Measurements from ENCODE around the gene NPY2R.

Gene NPY2R

GRCh38 chr4:155249016-155249566 is 40.7 kb downstream of the NPY2R start:
- Histone ChIP-seq H3K36me3 (ENCODE audit: insufficient read depth, low read length) (no peaks in the 10 kb centered on the region), H3K9me3 (ENCODE audit: insufficient read depth, low read depth, low read length) (no peaks in the 10 kb centered on the region), H3K4me3 (ENCODE audit: low read length) (no peak overlapping the region), H3K4me1 (ENCODE audit: insufficient read depth, low read length) (peaks cover 19% of the 10 kb centered on the region), H3K9ac (ENCODE audit: low read depth, low read length) (no peak overlapping the region), H3K27me3 (ENCODE audit: insufficient read depth, low read length) (no peaks in the 10 kb centered on the region), H3K27ac (ENCODE audit: low read depth, low read length) (no peak overlapping the region)
- WGBS, result 85% methylated on average over 7 of the region's 8 CpGs

- WGBS, result 100% methylated on average over 1 of the region's 1 CpG
- Histone ChIP-seq H3K36me3 (ENCODE audit: insufficient read depth, low read length) (no peaks in the 10 kb centered on the region), H3K4me1 (ENCODE audit: insufficient read depth, low read length) (peaks cover 19% of the 10 kb centered on the region), H3K27me3 (ENCODE audit: insufficient read depth, low read length) (no peaks in the 10 kb centered on the region), H3K4me3 (ENCODE audit: low read length) (no peak overlapping the region), H3K9ac (ENCODE audit: low read depth, low read length) (no peak overlapping the region), H3K9me3 (ENCODE audit: insufficient read depth, low read depth, low read length) (no peaks in the 10 kb centered on the region), H3K27ac (ENCODE audit: low read depth, low read length) (no peak overlapping the region)
These were observed 43.9 kb downstream of the NPY2R start for GRCh38 chr4:155252327-155252726.

- H3K4me3 ChIP-seq (ENCODE audit: low read length), result no peak overlapping the region
- H3K36me3 ChIP-seq (ENCODE audit: insufficient read depth, low read length), result no peaks in the 10 kb centered on the region
- no peak overlapping the region for H3K9ac ChIP-seq (ENCODE audit: low read depth, low read length)
- H3K9me3 ChIP-seq (ENCODE audit: insufficient read depth, low read depth, low read length), result no peaks in the 10 kb centered on the region
- H3K27me3 ChIP-seq (ENCODE audit: insufficient read depth, low read length), result no peaks in the 10 kb centered on the region
- H3K4me1 ChIP-seq (ENCODE audit: insufficient read depth, low read length), result no peaks in the 10 kb centered on the region
- H3K27ac ChIP-seq (ENCODE audit: low read depth, low read length), result no peak overlapping the region
- WGBS, result no CpG with 5 or more reads among the region's 1 CpG
These were observed 55.0 kb downstream of the NPY2R start for GRCh38 chr4:155263480-155263879.

- no peak overlapping the region for H3K4me3 ChIP-seq (ENCODE audit: low read length)
- no peak overlapping the region for H3K9ac ChIP-seq (ENCODE audit: low read depth, low read length)
- H3K27me3 ChIP-seq (ENCODE audit: insufficient read depth, low read length), result no peaks in the 10 kb centered on the region
- H3K4me1 ChIP-seq (ENCODE audit: insufficient read depth, low read length), result no peaks in the 10 kb centered on the region
- WGBS, result 100% methylated on average over 2 of the region's 2 CpGs
- H3K9me3 ChIP-seq (ENCODE audit: insufficient read depth, low read depth, low read length), result no peaks in the 10 kb centered on the region
- no peak overlapping the region for H3K27ac ChIP-seq (ENCODE audit: low read depth, low read length)
- no peaks in the 10 kb centered on the region for H3K36me3 ChIP-seq (ENCODE audit: insufficient read depth, low read length)
These were observed 56.7 kb downstream of the NPY2R start for GRCh38 chr4:155265113-155265512.

All from HUES64 (cell line).